IPS-18c (cell line): ENCODE measurements around the gene CCDC158.
"Not testable (repeated sequence)": the region's sequence is repeated elsewhere in the genome, so short reads cannot be mapped to it uniquely, and the experiment has no call there.

Experiments
- H3K4me3 ChIP-seq: 2 replicates; pipeline ENCODE4 v1.7.0; 2013; ENCODE audit warnings: low read depth, mild to moderate bottlenecking, low read length, moderate library complexity; ENCODE audit not compliant: insufficient read depth
- H3K9me3 ChIP-seq: one replicate; pipeline ENCODE4 v1.6.1; 2013; ENCODE audit warnings: mild to moderate bottlenecking, low read length, moderate library complexity; ENCODE audit not compliant: control insufficient read depth, insufficient read depth

Gene CCDC158

GRCh38 chr4:76305971-76306881 is 114.7 kb downstream of the CCDC158 start, which contains the start of gene STBD1:
Gene STBD1 (plus strand): TSS chr4:76306733. CDS start chr4:76306770, 37 bp downstream.
- H3K4me3 ChIP-seq = peak within 1 kb of the TSS; percentile 88
- peaks cover 2% of the 10 kb centered on the region for H3K9me3 ChIP-seq

GRCh38 chr4:76305033-76305687 is 115.8 kb downstream of the CCDC158 start:
- Histone ChIP-seq H3K4me3 (no peak overlapping the region), H3K9me3 (peaks cover 2% of the 10 kb centered on the region)

GRCh38 chr4:76302826-76303438 is 118.0 kb downstream of the CCDC158 start:
- Histone ChIP-seq H3K4me3 (no peak overlapping the region), H3K9me3 (peaks cover 2% of the 10 kb centered on the region)

GRCh38 chr4:76301775-76302162 is 119.2 kb downstream of the CCDC158 start:
- Histone ChIP-seq H3K9me3 (peaks cover 2% of the 10 kb centered on the region), H3K4me3 (no peak overlapping the region)

- Histone ChIP-seq H3K9me3 (no peaks in the 10 kb centered on the region), H3K4me3 (no peak overlapping the region)
These were observed 119.7 kb downstream of the CCDC158 start for GRCh38 chr4:76301068-76301774.

- Histone ChIP-seq H3K9me3 (no peaks in the 10 kb centered on the region), H3K4me3 (no peak overlapping the region)
These were observed 120.9 kb downstream of the CCDC158 start for GRCh38 chr4:76300012-76300411.

- no peak overlapping the region for H3K4me3 ChIP-seq
These were observed 122.7 kb downstream of the CCDC158 start for GRCh38 chr4:76298227-76298626.

GRCh38 chr4:76296286-76296820 is 124.6 kb downstream of the CCDC158 start:
- Histone ChIP-seq H3K4me3 (no peak overlapping the region), H3K9me3 (no peaks in the 10 kb centered on the region)

More at GRCh38 chr4:76298227-76298626, 122.7 kb downstream of the CCDC158 start:
- no peaks in the 10 kb centered on the region for H3K9me3 ChIP-seq

- Histone ChIP-seq H3K4me3 (no peak overlapping the region), H3K9me3 (no peaks in the 10 kb centered on the region)
These were observed 127.2 kb downstream of the CCDC158 start for GRCh38 chr4:76293772-76294171.

GRCh38 chr4:76292730-76293129 is 128.2 kb downstream of the CCDC158 start:
- H3K4me3 ChIP-seq = no peak overlapping the region
- H3K9me3 ChIP-seq = no peaks in the 10 kb centered on the region

- H3K4me3 ChIP-seq, H3K9me3 ChIP-seq: not testable (repeated sequence)
These were observed 133.1 kb downstream of the CCDC158 start for GRCh38 chr4:76287811-76288210.

GRCh38 chr4:76283900-76284299 is 137.0 kb downstream of the CCDC158 start:
- H3K9me3 ChIP-seq = no peaks in the 10 kb centered on the region
- no peak overlapping the region for H3K4me3 ChIP-seq

GRCh38 chr4:76282941-76283689 is 137.8 kb downstream of the CCDC158 start:
- no peak overlapping the region for H3K4me3 ChIP-seq

GRCh38 chr4:76281594-76281993 is 139.3 kb downstream of the CCDC158 start:
- H3K9me3 ChIP-seq, H3K4me3 ChIP-seq: not testable (repeated sequence)

More at GRCh38 chr4:76282941-76283689, 137.8 kb downstream of the CCDC158 start:
- no peaks in the 10 kb centered on the region for H3K9me3 ChIP-seq

- no peak overlapping the region for H3K4me3 ChIP-seq
- no peaks in the 10 kb centered on the region for H3K9me3 ChIP-seq
These were observed 140.2 kb downstream of the CCDC158 start for GRCh38 chr4:76280488-76281441.
